HL-60 (cell line): ENCODE results near the gene MAP3K13.
A peak's percentile ranks its signal among the peaks of the same experiment; 100 is the strongest.

Source experiments
- DNase-seq, 2 experiments: peaks; one replicate each; pipeline ENCODE4 v3.0.0-alpha.2; 2010 to 2020; ENCODE audit warnings: low read depth in 1 of 2, low spot score in 1 of 2
- H3K27ac ChIP-seq: fragments of 250-450 bp; sonication (Bioruptor Pico); replicated peaks from 2 replicates; pipeline ENCODE4 v1.5.1; 2020; ENCODE audit warnings: mild to moderate bottlenecking, moderate library complexity
- H3K27me3 ChIP-seq: fragments of 250-450 bp; sonication (Bioruptor Pico); 2 replicates; pipeline ENCODE4 v1.5.1; 2021; ENCODE audit warnings: mild to moderate bottlenecking, moderate library complexity; ENCODE audit not compliant: insufficient read depth, poor library complexity, severe bottlenecking
- H3K4me3 ChIP-seq: replicated peaks from 2 replicates; pipeline ENCODE4 v1.5.1; 2011; ENCODE audit warnings: mild to moderate bottlenecking, control low read depth, low read length; ENCODE audit not compliant: insufficient read depth
- GABPA ChIP-seq: IDR thresholded peaks from 2 replicates; pipeline ENCODE4 v1.6.1; 2012; ENCODE audit warnings: low read depth
- POLR2AphosphoS5 ChIP-seq: IDR thresholded peaks from 2 replicates; pipeline ENCODE4 v1.6.1; 2012; ENCODE audit warnings: low read depth
- SPI1 ChIP-seq: IDR thresholded peaks from 2 replicates; pipeline ENCODE4 v1.6.1; 2012; ENCODE audit warnings: low read depth, mild to moderate bottlenecking, borderline replicate concordance
- TF ChIP-seq, protein P1 (sequence below): IDR thresholded peaks from one replicate; pipeline ENCODE4 v1.5.1; 2011; ENCODE audit warnings: low read length, control low read depth, inconsistent platforms; ENCODE audit not compliant: insufficient read depth
- TF ChIP-seq, protein P2 (sequence below): IDR thresholded peaks from 2 replicates; pipeline ENCODE4 v1.6.1; 2012; ENCODE audit warnings: low read depth; ENCODE audit not compliant: insufficient replicate concordance

The MAP3K13 gene

DNA sequence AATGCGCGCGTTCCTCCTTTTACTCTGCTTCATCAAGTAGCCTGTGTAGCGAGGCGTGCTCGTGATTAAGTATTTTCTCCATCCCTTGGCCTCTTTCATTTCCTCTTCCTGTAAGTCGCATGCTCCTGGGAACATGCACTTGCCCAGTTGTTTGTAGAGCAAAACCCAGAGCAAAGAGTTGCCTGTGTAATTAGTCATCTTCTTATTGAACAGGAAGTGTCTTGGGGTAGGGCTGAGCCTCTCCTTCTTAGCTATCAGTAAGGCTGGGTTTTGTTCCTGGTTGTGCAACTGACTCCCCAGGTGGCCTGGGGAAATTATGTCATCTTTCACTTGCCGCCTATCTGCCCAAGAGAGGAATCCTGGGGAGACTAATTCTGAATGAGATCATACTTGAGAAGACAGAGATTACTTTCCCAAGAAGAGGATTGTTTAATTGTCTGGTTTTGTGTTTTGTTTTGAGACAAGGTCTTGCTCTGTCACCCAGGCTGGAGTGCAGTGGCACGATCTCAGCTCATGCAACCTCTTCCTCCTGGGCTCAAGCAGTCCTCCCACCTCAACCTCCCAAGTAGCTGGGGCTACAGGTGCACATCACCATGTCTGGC lies 174.5 kb downstream of the MAP3K13 start:
- Histone ChIP-seq H3K27me3 (no peaks in the 10 kb centered on the region), H3K27ac (peak overlapping the region; percentile 44), H3K4me3 (no peak overlapping the region)
- DNase-seq: peak; percentile 94 to 97
- TF ChIP-seq GABPA (no peak), SPI1 (peak; percentile 71), POLR2AphosphoS5 (peak; percentile 53)
- TF ChIP-seq, protein P1, sequence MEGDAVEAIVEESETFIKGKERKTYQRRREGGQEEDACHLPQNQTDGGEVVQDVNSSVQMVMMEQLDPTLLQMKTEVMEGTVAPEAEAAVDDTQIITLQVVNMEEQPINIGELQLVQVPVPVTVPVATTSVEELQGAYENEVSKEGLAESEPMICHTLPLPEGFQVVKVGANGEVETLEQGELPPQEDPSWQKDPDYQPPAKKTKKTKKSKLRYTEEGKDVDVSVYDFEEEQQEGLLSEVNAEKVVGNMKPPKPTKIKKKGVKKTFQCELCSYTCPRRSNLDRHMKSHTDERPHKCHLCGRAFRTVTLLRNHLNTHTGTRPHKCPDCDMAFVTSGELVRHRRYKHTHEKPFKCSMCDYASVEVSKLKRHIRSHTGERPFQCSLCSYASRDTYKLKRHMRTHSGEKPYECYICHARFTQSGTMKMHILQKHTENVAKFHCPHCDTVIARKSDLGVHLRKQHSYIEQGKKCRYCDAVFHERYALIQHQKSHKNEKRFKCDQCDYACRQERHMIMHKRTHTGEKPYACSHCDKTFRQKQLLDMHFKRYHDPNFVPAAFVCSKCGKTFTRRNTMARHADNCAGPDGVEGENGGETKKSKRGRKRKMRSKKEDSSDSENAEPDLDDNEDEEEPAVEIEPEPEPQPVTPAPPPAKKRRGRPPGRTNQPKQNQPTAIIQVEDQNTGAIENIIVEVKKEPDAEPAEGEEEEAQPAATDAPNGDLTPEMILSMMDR: no peak
- TF ChIP-seq, protein P2, sequence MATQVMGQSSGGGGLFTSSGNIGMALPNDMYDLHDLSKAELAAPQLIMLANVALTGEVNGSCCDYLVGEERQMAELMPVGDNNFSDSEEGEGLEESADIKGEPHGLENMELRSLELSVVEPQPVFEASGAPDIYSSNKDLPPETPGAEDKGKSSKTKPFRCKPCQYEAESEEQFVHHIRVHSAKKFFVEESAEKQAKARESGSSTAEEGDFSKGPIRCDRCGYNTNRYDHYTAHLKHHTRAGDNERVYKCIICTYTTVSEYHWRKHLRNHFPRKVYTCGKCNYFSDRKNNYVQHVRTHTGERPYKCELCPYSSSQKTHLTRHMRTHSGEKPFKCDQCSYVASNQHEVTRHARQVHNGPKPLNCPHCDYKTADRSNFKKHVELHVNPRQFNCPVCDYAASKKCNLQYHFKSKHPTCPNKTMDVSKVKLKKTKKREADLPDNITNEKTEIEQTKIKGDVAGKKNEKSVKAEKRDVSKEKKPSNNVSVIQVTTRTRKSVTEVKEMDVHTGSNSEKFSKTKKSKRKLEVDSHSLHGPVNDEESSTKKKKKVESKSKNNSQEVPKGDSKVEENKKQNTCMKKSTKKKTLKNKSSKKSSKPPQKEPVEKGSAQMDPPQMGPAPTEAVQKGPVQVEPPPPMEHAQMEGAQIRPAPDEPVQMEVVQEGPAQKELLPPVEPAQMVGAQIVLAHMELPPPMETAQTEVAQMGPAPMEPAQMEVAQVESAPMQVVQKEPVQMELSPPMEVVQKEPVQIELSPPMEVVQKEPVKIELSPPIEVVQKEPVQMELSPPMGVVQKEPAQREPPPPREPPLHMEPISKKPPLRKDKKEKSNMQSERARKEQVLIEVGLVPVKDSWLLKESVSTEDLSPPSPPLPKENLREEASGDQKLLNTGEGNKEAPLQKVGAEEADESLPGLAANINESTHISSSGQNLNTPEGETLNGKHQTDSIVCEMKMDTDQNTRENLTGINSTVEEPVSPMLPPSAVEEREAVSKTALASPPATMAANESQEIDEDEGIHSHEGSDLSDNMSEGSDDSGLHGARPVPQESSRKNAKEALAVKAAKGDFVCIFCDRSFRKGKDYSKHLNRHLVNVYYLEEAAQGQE: no peak
